Measurements from ENCODE around the gene SULT1A1. TPM values are rescaled to one million over a fixed set of nuclear protein-coding genes. Genes with fewer than 3 reads are reported as not detected.
A peak's percentile ranks its signal among the peaks of the same experiment; 100 is the strongest.
"Not testable (repeated sequence)": the region's sequence is repeated elsewhere in the genome, so short reads cannot be mapped to it uniquely, and the experiment has no call there.

SULT1A1 gene
- total RNA-seq, 1 experiment from 2014 or later = 122 TPM

GRCh38 chr16:28606291-28607115, 3.3 kb downstream of the SULT1A1 start:
- Histone ChIP-seq H3K36me3 (ENCODE audit: insufficient read depth, low read length) (peaks cover 12% of the 10 kb centered on the region; the same call in 1 of the 2 replicates), H4K20me1 (ENCODE audit: insufficient read depth, low read depth, low read length) (no peaks in the 10 kb centered on the region), H3K4me3 (ENCODE audit: low read length) (no peak overlapping the region), H3K4me1 (ENCODE audit: low read length) (peaks cover 50% of the 10 kb centered on the region), H3K4me2 (ENCODE audit: low read depth, low read length, poor library complexity, severe bottlenecking) (no peak overlapping the region), H3K79me2 (ENCODE audit: low read length) (peaks cover 10% of the 10 kb centered on the region; the same call in 1 of the 2 replicates), H3K27me3 (ENCODE audit: low read length) (no peaks in the 10 kb centered on the region), H3K27ac (ENCODE audit: low read length) (no peak overlapping the region), H3K9ac (ENCODE audit: low read length) (no peak overlapping the region), H3K9me3 (ENCODE audit: low read length) (no peaks in the 10 kb centered on the region), H3K9me2 (replicated peaks; ENCODE audit: insufficient read depth, low read length) (no peaks in the 10 kb centered on the region), H2AFZ (ENCODE audit: low read length) (no peak overlapping the region)
- peak; percentile 43 for DNase-seq

DNA sequence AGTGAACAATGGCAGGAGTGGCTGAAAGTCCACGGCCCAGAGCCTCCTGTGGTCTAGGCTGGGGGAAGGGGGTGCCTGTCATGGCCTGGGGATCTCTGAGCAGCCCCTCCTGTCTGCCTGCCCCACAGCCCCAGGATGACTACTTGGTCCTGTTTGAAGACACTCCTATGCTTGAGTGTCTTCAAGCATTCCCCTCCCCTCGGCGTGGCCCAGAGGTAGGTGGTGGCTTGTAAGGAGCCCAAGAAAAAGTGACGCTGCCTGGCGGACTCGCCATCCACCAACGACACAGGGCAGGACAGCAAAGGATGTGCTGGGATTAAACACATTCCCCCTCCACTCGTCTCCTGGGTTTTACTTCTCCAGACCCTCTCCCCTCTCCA, 5.7 kb downstream of the SULT1A1 start:
- Histone ChIP-seq H3K4me2 (ENCODE audit: low read depth, low read length, poor library complexity, severe bottlenecking) (peak overlapping the region; percentile 4), H3K4me3 (ENCODE audit: low read length) (no peak overlapping the region), H3K36me3 (ENCODE audit: insufficient read depth, low read length) (0 out of 2 replicates have a peak, but pooled peaks cover 3% of the 10 kb centered on the region), H3K27ac (ENCODE audit: low read length) (peak overlapping the region; percentile 88), H3K9ac (ENCODE audit: low read length) (peak overlapping the region; percentile 28; the same call in 1 of the 2 replicates), H3K79me2 (ENCODE audit: low read length) (no peaks in the 10 kb centered on the region), H3K9me3 (ENCODE audit: low read length) (no peaks in the 10 kb centered on the region), H3K4me1 (ENCODE audit: low read length) (peaks cover 38% of the 10 kb centered on the region), H4K20me1 (ENCODE audit: insufficient read depth, low read depth, low read length) (no peaks in the 10 kb centered on the region), H2AFZ (ENCODE audit: low read length) (no peak overlapping the region), H3K9me2 (replicated peaks; ENCODE audit: insufficient read depth, low read length) (no peaks in the 10 kb centered on the region), H3K27me3 (ENCODE audit: low read length) (no peaks in the 10 kb centered on the region)
- DNase-seq = no peak

DNA sequence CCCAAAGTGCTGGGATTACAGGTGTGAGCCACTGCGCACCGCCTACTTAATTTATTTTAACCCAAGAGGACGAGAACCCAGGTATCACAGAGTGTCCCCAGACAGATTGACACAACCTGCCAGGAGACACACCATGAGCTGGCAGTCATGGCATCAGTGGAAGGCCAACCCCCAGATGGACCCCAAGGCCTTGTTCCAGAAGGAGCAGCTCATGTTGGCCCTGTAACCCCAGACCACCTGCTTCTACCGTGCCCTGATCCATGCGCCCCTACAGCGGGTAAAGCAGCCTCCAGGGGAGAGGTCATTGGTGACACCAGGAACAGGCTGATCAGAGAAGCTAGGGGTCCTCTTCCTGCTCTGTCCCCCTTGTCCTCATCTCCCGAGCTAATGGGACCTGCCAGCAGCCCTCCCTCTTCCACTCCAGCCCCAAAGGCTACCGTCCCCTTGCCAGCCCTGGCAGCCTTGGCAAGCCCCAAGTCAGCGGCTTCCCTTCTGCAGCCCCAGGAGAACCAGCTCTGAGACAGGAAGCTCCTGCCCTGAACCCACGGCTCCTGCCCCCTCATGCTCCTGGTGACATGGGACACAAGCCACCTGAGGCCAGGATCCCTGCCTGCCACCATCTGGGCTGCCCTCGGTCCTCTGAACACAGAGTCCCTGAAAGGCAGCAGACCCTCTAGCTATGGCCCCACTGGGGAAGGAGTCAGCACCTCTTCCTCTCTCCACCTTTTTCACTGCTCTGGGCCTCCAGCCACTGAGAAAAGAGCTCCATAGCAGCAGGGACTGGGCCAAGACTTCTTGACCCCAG, 6.3 kb downstream of the SULT1A1 start:
- no peaks in the 10 kb centered on the region for H3K9me2 ChIP-seq (replicated peaks; ENCODE audit: insufficient read depth, low read length)
- peak; percentile 59 for DNase-seq
- no peaks in the 10 kb centered on the region for H4K20me1 ChIP-seq (ENCODE audit: insufficient read depth, low read depth, low read length)
- peak overlapping the region; percentile 4 for H3K4me2 ChIP-seq (ENCODE audit: low read depth, low read length, poor library complexity, severe bottlenecking)
- H3K27me3 ChIP-seq (ENCODE audit: low read length) = no peaks in the 10 kb centered on the region
- no peaks in the 10 kb centered on the region for H3K79me2 ChIP-seq (ENCODE audit: low read length)
- peaks cover 38% of the 10 kb centered on the region for H3K4me1 ChIP-seq (ENCODE audit: low read length)
- peak overlapping the region; percentile 88 for H3K27ac ChIP-seq (ENCODE audit: low read length)
- no peaks in the 10 kb centered on the region for H3K36me3 ChIP-seq (ENCODE audit: insufficient read depth, low read length)
- H3K9me3 ChIP-seq (ENCODE audit: low read length) = no peaks in the 10 kb centered on the region
- H3K4me3 ChIP-seq (ENCODE audit: low read length) = no peak overlapping the region
- H3K9ac ChIP-seq (ENCODE audit: low read length) = peak overlapping the region; percentile 28; the same call in 1 of the 2 replicates
- H2AFZ ChIP-seq (ENCODE audit: low read length) = no peak overlapping the region

- Histone ChIP-seq H3K4me1 (ENCODE audit: low read length) (peaks cover 49% of the 10 kb centered on the region), H3K9me2 (replicated peaks; ENCODE audit: insufficient read depth, low read length) (no peaks in the 10 kb centered on the region), H3K79me2 (ENCODE audit: low read length) (peaks cover 3% of the 10 kb centered on the region; the same call in 1 of the 2 replicates), H3K9me3 (ENCODE audit: low read length) (no peaks in the 10 kb centered on the region), H3K27me3 (ENCODE audit: low read length) (no peaks in the 10 kb centered on the region), H3K27ac (ENCODE audit: low read length) (peak overlapping the region; percentile 88), H4K20me1 (ENCODE audit: insufficient read depth, low read depth, low read length) (no peaks in the 10 kb centered on the region), H2AFZ (ENCODE audit: low read length) (no peak overlapping the region), H3K9ac (ENCODE audit: low read length) (peak overlapping the region; percentile 57), H3K36me3 (ENCODE audit: insufficient read depth, low read length) (no peaks in the 10 kb centered on the region), H3K4me3 (ENCODE audit: low read length) (no peak overlapping the region), H3K4me2 (ENCODE audit: low read depth, low read length, poor library complexity, severe bottlenecking) (peak overlapping the region; percentile 43)
- peak; percentile 86 for DNase-seq
Observed at GRCh38 chr16:28602529-28602928, 7.3 kb downstream of the SULT1A1 start.

DNA sequence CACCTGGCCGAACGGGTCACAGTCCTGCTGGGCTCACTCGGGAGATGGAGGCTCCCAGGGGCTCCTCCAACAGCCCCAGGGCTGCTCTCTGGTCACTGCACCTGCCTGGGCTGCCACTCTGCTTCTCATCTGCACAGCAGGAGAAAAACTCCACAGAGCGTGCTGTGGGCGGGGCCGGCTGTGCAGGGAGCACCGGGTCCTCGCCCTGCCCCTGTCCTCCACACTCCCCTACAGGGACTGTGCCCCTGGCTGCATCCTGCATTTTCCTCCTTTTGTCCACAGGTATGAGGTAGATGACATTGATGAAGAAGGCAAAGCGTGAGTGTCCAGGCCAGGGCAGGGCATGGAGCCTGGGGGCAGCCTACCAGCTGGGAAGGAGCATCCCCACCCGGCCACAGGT, 7.8 kb downstream of the SULT1A1 start:
- H3K4me3 ChIP-seq (ENCODE audit: low read length); H4K20me1 ChIP-seq (ENCODE audit: insufficient read depth, low read depth, low read length); H2AFZ ChIP-seq (ENCODE audit: low read length); H3K9me2 ChIP-seq (replicated peaks; ENCODE audit: insufficient read depth, low read length); H3K9ac ChIP-seq (ENCODE audit: low read length); H3K27me3 ChIP-seq (ENCODE audit: low read length); H3K79me2 ChIP-seq (ENCODE audit: low read length); H3K9me3 ChIP-seq (ENCODE audit: low read length); H3K36me3 ChIP-seq (ENCODE audit: insufficient read depth, low read length); DNase-seq: not testable (repeated sequence)
- peaks cover 54% of the 10 kb centered on the region for H3K4me1 ChIP-seq (ENCODE audit: low read length)
- peak overlapping the region; percentile 50 for H3K4me2 ChIP-seq (ENCODE audit: low read depth, low read length, poor library complexity, severe bottlenecking)
- H3K27ac ChIP-seq (ENCODE audit: low read length) = peak overlapping the region; percentile 93

- not testable (repeated sequence) for H3K9me2 ChIP-seq (replicated peaks; ENCODE audit: insufficient read depth, low read length); H3K27me3 ChIP-seq (ENCODE audit: low read length); H3K79me2 ChIP-seq (ENCODE audit: low read length); H3K36me3 ChIP-seq (ENCODE audit: insufficient read depth, low read length); H3K9me3 ChIP-seq (ENCODE audit: low read length); H4K20me1 ChIP-seq (ENCODE audit: insufficient read depth, low read depth, low read length); H3K4me3 ChIP-seq (ENCODE audit: low read length); H2AFZ ChIP-seq (ENCODE audit: low read length)
- Histone ChIP-seq H3K4me1 (ENCODE audit: low read length) (peaks cover 58% of the 10 kb centered on the region), H3K27ac (ENCODE audit: low read length) (peak overlapping the region; percentile 93), H3K9ac (ENCODE audit: low read length) (peak overlapping the region; percentile 57), H3K4me2 (ENCODE audit: low read depth, low read length, poor library complexity, severe bottlenecking) (peak overlapping the region; percentile 50)
- DNase-seq = peak; percentile 42
Observed at GRCh38 chr16:28601589-28601988, 8.3 kb downstream of the SULT1A1 start.

DNA sequence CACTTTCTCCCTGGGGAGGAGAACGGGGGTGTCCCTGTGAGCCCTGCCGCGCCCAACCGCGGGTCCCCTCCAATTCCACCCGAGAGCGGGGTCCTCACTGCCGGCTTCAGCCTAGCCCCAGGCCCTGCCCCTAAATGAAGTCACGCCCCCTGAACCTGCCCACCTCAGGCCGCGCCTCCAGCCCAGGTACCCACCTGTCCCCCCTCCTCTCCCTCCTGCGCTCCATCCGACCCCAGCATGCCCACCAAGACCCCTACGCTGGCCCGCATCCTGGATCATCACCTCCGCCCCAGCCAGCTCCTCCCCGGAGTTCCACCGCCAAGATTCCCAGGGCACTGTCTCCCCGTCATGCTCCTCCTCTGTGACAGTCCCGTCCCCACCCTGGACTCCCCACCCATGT, 8.9 kb downstream of the SULT1A1 start:
- H3K36me3 ChIP-seq (ENCODE audit: insufficient read depth, low read length); H2AFZ ChIP-seq (ENCODE audit: low read length); H4K20me1 ChIP-seq (ENCODE audit: insufficient read depth, low read depth, low read length); H3K9ac ChIP-seq (ENCODE audit: low read length); H3K79me2 ChIP-seq (ENCODE audit: low read length); H3K9me3 ChIP-seq (ENCODE audit: low read length); H3K27me3 ChIP-seq (ENCODE audit: low read length); H3K9me2 ChIP-seq (replicated peaks; ENCODE audit: insufficient read depth, low read length); H3K4me3 ChIP-seq (ENCODE audit: low read length): not testable (repeated sequence)
- peaks cover 64% of the 10 kb centered on the region for H3K4me1 ChIP-seq (ENCODE audit: low read length)
- peak; percentile 51 for DNase-seq
- peak overlapping the region; percentile 23 for H3K4me2 ChIP-seq (ENCODE audit: low read depth, low read length, poor library complexity, severe bottlenecking)
- peak overlapping the region; percentile 93 for H3K27ac ChIP-seq (ENCODE audit: low read length)
